Erythroblast (primary cell): ENCODE results near the gene TRIM39.

Experiments used
- GATA1 ChIP-seq: IDR thresholded peaks from 2 replicates; pipeline ENCODE4 v1.6.1; 2011; ENCODE audit warnings: low read depth, mild to moderate bottlenecking, control low read depth, low read length, moderate library complexity
- POLR2A ChIP-seq: IDR thresholded peaks from 2 replicates; pipeline ENCODE4 v1.6.1; 2011; ENCODE audit warnings: mild to moderate bottlenecking, low read length

- TF ChIP-seq POLR2A (no peak), GATA1 (no peak)
Measured at GRCh38 chr6:30378290-30378937, 51.7 kb downstream of the TRIM39 start.
